PC-3 (cell line): ENCODE data around the gene HSPA6.

Source experiments
- EZH2 ChIP-seq: fragments of 300-600 bp; sonication (generic); IDR thresholded peaks from one replicate; pipeline ENCODE4 v1.6.1; 2017; ENCODE audit warnings: antibody characterized with exemption, mild to moderate bottlenecking, low read length; ENCODE audit not compliant: unreplicated experiment
- TF ChIP-seq, protein P1 (sequence below): fragments of 300-600 bp; sonication (generic); conservative IDR thresholded peaks from 2 replicates; pipeline ENCODE4 v1.5.1; 2017; ENCODE audit warnings: antibody characterized with exemption, low read depth, mild to moderate bottlenecking, low read length

DNA sequence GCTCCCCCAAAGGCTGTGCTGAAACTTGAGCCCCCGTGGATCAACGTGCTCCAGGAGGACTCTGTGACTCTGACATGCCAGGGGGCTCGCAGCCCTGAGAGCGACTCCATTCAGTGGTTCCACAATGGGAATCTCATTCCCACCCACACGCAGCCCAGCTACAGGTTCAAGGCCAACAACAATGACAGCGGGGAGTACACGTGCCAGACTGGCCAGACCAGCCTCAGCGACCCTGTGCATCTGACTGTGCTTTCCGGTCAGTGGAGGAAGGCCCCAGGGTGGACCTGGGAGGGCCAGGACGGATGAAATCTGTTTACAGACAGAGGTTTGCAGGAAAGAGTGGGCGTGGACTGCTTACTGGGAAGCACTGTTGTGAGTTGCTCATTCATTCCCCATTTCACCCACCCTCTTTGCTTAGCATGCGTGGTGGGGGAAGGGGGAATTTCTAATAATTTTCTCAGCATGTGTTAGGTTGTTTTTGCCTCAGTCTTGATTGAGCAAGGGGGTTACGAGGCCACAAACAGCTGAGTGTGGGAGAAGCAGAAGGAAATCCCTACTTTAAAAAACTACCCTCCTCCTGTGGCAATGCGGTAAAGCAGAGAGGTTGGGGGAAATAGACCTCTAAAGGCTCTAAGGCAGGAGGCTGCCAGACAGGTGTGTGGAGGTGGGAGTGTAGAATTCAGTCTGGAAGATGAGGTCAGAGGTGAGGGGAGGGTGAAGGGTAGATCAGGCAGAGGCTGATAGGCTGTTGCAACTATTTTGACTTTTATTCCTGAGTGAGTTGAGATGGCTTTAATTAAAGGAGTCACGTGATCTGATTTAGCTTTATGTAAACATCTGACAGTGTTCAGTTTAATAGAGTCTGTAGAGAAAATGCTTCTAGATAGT lies 17.8 kb upstream of the HSPA6 start:
- TF ChIP-seq, protein P1, sequence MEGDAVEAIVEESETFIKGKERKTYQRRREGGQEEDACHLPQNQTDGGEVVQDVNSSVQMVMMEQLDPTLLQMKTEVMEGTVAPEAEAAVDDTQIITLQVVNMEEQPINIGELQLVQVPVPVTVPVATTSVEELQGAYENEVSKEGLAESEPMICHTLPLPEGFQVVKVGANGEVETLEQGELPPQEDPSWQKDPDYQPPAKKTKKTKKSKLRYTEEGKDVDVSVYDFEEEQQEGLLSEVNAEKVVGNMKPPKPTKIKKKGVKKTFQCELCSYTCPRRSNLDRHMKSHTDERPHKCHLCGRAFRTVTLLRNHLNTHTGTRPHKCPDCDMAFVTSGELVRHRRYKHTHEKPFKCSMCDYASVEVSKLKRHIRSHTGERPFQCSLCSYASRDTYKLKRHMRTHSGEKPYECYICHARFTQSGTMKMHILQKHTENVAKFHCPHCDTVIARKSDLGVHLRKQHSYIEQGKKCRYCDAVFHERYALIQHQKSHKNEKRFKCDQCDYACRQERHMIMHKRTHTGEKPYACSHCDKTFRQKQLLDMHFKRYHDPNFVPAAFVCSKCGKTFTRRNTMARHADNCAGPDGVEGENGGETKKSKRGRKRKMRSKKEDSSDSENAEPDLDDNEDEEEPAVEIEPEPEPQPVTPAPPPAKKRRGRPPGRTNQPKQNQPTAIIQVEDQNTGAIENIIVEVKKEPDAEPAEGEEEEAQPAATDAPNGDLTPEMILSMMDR: no peak
- TF ChIP-seq EZH2: no peak
